DMS 273 (cell line): ENCODE measurements around the gene SAA2.
"Not testable (repeated sequence)": the region's sequence is repeated elsewhere in the genome, so short reads cannot be mapped to it uniquely, and the experiment has no call there.

Experiments used
- DNase-seq: peaks from one replicate; lab custom pipeline; 2025; ENCODE audit not compliant: unreplicated experiment; lab: John Stamatoyannopoulos, UW

The SAA2 gene

GRCh38 chr11:18248561-18248960, at the start of gene SAA2:
TSS of gene SAA2 (minus strand) at chr11:18248668. CDS start at chr11:18248011, 657 bp downstream.
- DNase-seq: no peak

DNA sequence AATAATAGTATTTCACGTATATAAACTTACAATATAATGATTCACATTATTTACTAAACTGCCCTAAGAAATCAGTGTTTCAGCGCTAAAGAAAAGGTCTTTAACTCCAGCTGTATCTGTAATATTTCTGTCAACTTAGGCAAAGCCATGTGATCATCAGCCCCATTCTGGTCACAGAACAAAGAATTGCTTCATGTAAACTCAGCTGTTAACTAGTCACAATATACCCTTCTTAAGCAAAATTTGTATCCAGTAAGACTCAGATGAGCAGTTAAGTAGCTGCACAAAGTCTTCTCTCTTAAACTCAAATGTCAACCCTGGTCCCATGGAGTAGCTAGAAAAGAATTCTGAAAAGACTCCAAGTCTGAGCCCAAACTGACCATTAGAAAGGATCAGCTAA, 46.8 kb upstream of the SAA2 start:
- DNase-seq: no peak

DNA sequence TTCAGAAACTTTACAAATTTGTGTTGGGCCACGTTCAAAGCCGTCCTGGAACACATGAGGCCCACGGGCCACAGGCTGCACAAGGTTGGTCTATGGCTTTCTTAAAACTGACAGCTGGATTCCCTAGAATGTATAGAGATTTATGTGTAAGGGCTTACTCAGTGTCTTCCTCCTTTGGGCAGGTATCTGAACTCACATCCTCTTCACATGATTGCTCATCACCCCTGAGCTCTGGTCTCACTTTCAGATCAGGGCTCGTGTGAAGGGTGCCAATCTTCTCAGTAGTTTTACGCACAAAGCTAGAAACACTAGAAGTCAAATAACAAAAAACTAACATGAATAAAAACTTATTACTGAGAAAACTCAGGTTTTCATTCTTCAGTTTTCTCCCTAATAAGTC, 46.4 kb upstream of the SAA2 start:
- no peak for DNase-seq

- DNase-seq: no peak
These were observed 40.4 kb upstream of the SAA2 start for GRCh38 chr11:18288911-18289310.

DNA sequence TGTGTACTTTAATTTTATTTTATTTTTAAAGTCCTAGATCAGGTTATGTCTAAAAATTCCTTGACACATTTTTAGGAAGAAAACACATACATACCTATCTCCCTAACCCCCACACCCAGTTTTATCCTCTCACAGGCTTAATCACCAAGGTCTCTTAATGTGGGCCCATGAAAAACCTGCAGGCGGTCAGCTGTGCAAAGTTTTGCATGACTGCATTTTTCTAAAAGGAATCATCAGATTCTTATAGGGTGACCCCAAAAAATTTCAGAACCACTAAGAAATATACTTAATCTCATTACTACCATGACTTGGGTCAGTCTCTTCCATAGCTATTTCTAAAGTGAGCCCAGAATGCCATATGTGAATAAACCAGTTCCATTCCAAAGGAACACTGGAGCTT, 37.4 kb upstream of the SAA2 start:
- DNase-seq: no peak

GRCh38 chr11:18282626-18283025, 34.2 kb upstream of the SAA2 start:
- DNase-seq: no peak

GRCh38 chr11:18280438-18281045, 32.1 kb upstream of the SAA2 start:
- no peak for DNase-seq

DNA sequence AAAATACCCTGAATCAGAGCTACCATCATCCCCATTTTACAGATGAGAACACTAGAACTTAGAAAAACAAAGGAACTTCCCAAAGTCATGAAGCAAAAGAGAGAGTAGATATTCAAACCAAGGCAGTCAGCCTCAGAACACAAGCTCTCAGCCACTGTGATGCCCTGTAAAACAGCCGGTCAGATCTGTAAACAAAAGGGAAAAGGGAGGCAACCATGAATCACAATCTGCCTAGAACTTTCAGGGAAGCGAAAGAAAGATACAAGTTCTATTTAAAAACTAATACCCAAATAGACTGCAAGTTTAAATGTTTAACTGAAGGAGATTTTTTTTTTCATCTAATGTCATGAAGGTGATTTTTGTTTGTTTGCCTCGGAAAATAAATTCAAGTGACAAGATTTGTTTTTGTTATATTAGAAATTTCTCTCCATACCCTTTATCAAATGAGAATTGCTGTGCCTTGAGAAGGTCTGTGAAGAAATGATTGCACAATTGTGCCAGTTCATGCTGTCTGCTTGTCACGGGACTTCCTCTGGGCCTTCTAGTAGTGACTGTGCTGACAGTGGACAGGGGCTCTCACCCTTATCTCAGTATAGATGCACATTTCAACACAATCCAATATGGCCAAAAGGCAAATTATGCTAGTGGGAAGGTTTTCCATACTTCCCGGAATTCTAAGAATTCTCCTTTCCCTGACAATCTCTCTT, 29.2 kb upstream of the SAA2 start:
- DNase-seq: no peak

DNA sequence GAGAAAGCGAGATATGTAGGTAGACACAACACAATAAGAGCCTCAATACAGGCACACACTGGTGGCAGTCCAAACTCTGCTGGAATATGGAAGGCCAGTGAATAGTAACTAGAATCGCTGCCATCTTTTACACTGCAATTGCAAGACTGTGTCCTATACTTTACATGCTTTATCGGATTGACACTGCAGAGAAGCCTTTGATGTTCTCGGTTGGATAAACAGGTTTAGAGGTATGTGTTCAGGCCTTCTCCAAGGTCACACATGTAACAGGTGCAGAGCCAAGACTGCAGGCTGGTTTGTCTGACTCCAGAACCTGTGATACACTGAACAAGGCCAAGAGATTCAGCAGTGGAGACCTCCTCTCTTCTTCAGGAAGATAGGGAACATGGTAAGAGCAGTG, 22.7 kb upstream of the SAA2 start:
- no peak for DNase-seq

- DNase-seq: no peak
These were observed 21.6 kb upstream of the SAA2 start for GRCh38 chr11:18270102-18270501.

DNA sequence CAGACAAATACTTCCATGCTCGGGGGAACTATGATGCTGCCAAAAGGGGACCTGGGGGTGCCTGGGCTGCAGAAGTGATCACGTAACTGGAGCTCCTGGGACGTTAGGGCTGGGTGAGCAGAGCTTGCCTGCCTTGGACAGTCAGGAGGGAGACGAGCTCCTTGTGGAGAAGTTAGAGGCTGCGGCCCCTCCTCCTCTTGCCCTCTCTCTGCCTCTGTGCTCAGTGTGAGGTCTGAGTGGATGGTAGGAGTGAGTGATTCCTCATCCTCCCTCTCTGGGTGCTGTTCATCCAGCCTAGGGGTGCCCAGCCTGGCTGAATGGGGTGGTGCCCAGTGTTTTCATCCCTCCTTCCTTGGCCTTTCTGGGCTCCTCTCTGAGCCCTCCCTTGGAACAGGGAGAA, 20.8 kb upstream of the SAA2 start:
- DNase-seq: not testable (repeated sequence)

- not testable (repeated sequence) for DNase-seq
These were observed 19.1 kb upstream of the SAA2 start for GRCh38 chr11:18267335-18268133.

DNA sequence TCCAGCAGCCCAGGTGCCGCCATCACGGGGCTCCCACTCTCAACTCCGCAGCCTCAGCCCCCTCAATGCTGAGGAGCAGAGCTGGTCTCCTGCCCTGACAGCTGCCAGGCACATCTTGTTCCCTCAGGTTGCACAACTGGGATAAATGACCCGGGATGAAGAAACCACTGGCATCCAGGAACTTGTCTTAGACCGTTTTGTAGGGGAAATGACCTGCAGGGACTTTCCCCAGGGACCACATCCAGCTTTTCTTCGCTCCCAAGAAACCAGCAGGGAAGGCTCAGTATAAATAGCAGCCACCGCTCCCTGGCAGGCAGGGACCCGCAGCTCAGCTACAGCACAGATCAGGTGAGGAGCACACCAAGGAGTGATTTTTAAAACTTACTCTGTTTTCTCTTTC, 17.5 kb upstream of the SAA2 start, which contains the start of gene SAA1:
Gene SAA1, plus strand, starts transcription at position 316 of the 400 bp plus-strand sequence. CDS start 624 bp downstream, outside the sequence.
- DNase-seq: no peak

- DNase-seq: no peak
These were observed 16.4 kb upstream of the SAA2 start for GRCh38 chr11:18264677-18265555.

GRCh38 chr11:18264035-18264434, 15.6 kb upstream of the SAA2 start:
- DNase-seq: no peak

- not testable (repeated sequence) for DNase-seq
These were observed 14.3 kb upstream of the SAA2 start for GRCh38 chr11:18262681-18263350.

- DNase-seq: no peak
These were observed 13.3 kb upstream of the SAA2 start for GRCh38 chr11:18261721-18262120.

DNA sequence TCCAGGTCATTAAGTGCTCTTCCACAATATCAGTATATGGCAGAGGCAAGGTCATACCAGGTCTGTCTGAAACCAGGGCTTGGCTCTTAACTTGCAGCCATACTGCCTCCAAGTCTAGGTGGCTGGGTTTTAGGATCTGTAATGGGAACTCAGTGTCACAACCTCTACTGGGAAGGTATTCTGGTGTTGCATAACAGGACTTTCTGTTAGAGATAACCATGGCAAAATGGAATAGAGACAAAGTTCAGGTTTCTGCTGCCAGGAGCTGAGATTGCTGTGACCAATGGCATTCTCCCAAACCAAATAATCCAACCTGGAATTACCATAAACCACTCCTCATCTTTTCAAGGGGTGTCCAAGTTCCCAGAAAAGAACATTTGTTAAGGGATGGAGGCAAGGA, 10.8 kb upstream of the SAA2 start:
- DNase-seq: no peak

- no peak for DNase-seq
These were observed 6.4 kb upstream of the SAA2 start for GRCh38 chr11:18254781-18255361.

DNA sequence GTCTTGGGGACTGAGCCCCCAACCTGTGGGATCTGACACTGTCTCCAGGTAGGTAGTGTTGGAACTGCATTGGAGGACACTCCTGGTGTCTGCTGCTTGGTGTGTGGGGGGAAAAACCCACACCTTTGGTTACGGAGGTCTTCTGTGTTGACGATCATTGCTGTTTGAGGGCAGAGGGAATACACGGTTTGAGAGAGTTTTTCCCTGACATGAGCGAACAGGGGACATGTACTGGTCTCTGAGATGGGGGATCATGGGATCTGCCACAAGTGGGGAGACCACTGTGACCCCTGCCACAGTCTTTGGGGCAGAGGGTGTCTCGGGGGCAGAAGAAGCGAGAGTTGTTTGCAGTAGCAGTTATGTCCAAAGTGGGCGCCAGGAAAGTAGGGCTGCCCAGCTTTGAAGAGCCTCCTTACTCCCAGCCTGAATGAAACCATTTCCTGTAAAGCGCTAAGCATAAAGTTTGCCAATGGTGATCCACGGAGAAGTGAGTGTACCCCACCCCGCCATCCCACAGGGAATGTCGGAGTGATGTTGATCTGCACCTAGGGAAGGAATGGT, 5.4 kb upstream of the SAA2 start:
- DNase-seq: no peak
